CD4-positive, alpha-beta T cell (primary cell): Measurements from ENCODE around the gene HIPK1. TPM values are rescaled to one million over a fixed set of nuclear protein-coding genes. Genes with fewer than 3 reads are reported as not detected.

Experiments
- ATAC-seq: fragments of 200-7000 bp; cut with Tn5 transposase; one replicate; pipeline ENCODE4 v1.10.0; 2022; ENCODE audit warnings: mild to moderate bottlenecking; ENCODE audit not compliant: poor library complexity
- CTCF ChIA-PET: fragments of 350-600 bp; sonication (Branson Sonifier 250); formaldehyde crosslinking; loops from one replicate; lab custom pipeline; 2021; ENCODE audit warnings: antibody characterized with exemption, inconsistent platforms; lab: Charles Lee
- POLR2A ChIA-PET: fragments of 350-600 bp; sonication (Branson Sonifier 250); formaldehyde crosslinking; loops from one replicate; lab custom pipeline; 2021; ENCODE audit warnings: antibody characterized with exemption, inconsistent platforms; lab: Charles Lee
- DNase-seq, 14 experiments: peaks; one replicate each; pipeline ENCODE4 v3.0.0-alpha.2; 2013 to 2020; ENCODE audit warnings: mixed read lengths in 2 of 14
- H3K27ac ChIP-seq, 2 donors: one replicate each; pipeline versions ENCODE4 v1.5.1 to v1.7.0; 2013; ENCODE audit warnings: low read length in 2 of 2, low read depth in 1 of 2, mild to moderate bottlenecking in 1 of 2
- H3K27me3 ChIP-seq, 2 experiments: 1 replicate in 1 of 2; 2 replicates in 1 of 2; pipeline versions ENCODE4 v1.6.1 to v1.7.0; 2013; ENCODE audit warnings: low read length in 2 of 2, control low read depth in 1 of 2, mild to moderate bottlenecking in 1 of 2, moderate library complexity in 1 of 2; ENCODE audit not compliant: insufficient read depth in 2 of 2, control insufficient read depth in 1 of 2
- H3K36me3 ChIP-seq: one replicate; pipeline ENCODE4 v1.6.1; 2013; ENCODE audit warnings: low read length, control low read depth; ENCODE audit not compliant: insufficient read depth
- H3K4me1 ChIP-seq: one replicate; pipeline ENCODE4 v1.6.1; 2013; ENCODE audit warnings: low read length, control low read depth; ENCODE audit not compliant: insufficient read depth
- H3K4me3 ChIP-seq: one replicate; pipeline ENCODE4 v1.5.1; 2013; ENCODE audit warnings: mild to moderate bottlenecking, low read length, moderate library complexity
- H3K9me3 ChIP-seq, 2 experiments: 1 replicate in 1 of 2; 2 replicates in 1 of 2; pipeline versions ENCODE4 v1.6.1 to v1.7.0; 2013; ENCODE audit warnings: low read length in 2 of 2, mild to moderate bottlenecking in 2 of 2, control low read depth in 1 of 2, moderate library complexity in 1 of 2; ENCODE audit not compliant: control insufficient read depth in 1 of 2, insufficient read depth in 1 of 2
- H3K27ac Mint-ChIP-seq: one replicate; pipeline ENCODE4 v1.8.0; 2020; ENCODE audit warnings: mixed read lengths
- H3K27me3 Mint-ChIP-seq: one replicate; pipeline ENCODE4 v1.8.0; 2021; ENCODE audit warnings: mixed read lengths
- H3K36me3 Mint-ChIP-seq: one replicate; pipeline ENCODE4 v1.8.0; 2021; ENCODE audit warnings: low read depth, mixed read lengths
- H3K4me1 Mint-ChIP-seq: one replicate; pipeline ENCODE4 v1.8.0; 2021; ENCODE audit warnings: low read depth, mixed read lengths
- H3K4me3 Mint-ChIP-seq: one replicate; pipeline ENCODE4 v1.8.0; 2020; ENCODE audit warnings: mild to moderate bottlenecking, mixed read lengths
- H3K9me3 Mint-ChIP-seq: one replicate; pipeline ENCODE4 v1.8.0; 2020; ENCODE audit warnings: mixed read lengths
- intact Hi-C, 2 experiments: fragments of 100-400 bp; cut with DNase I in 1 of 2; cut with micrococcal nuclease in 1 of 2; formaldehyde crosslinking; loops; one replicate each; pipeline versions ENCODE4 v1.15.1 to v1.9.0; 2023 to 2025; cut with DNase I, micrococcal nuclease
- total RNA-seq, 174 experiments: library from RNA in 2 of 174; stranded (reverse) in 2 of 174; gene quantifications; one replicate each; pipeline ENCODE4 v1.2.3 and lab custom pipeline; 2021 to 2026
- TF ChIP-seq, protein P1 (sequence below): fragments of 200-600 bp; IDR thresholded peaks from one replicate; pipeline ENCODE4 v1.8.0; 2022; ENCODE audit warnings: antibody characterized with exemption, mild to moderate bottlenecking

Gene HIPK1
- total RNA-seq, 2 experiments from 2014 or later, result 245 to 251 TPM

DNA sequence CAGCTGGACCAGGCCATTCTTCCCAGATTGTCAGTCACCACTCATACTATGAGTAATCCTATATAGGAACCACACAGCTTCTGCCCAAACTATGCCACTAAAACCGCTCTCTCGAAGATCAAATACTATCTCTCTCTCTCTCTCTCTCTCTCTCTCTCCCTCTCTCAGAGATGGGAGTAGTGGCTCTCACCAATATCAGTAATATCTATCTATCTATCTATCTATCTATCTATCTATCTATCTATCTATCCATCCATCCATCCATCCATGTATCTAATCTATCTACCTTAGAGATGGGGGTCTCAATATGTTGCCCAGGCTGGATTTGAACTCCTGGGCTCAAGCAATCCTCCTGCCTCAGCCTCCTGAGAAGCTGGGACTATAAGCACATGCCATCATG, 4.7 kb upstream of the HIPK1 start:
- peaks cover 18% of the 10 kb centered on the region for H3K4me1 Mint-ChIP-seq
- no peaks in the 10 kb centered on the region for H3K9me3 ChIP-seq
- POLR2A ChIA-PET, result interaction anchor here (0.7 kb wide), 1 partner anchor 20 kb away, joined by 5 read pairs; the partner anchor contains the start of gene AP4B1
- TF ChIP-seq, protein P1, sequence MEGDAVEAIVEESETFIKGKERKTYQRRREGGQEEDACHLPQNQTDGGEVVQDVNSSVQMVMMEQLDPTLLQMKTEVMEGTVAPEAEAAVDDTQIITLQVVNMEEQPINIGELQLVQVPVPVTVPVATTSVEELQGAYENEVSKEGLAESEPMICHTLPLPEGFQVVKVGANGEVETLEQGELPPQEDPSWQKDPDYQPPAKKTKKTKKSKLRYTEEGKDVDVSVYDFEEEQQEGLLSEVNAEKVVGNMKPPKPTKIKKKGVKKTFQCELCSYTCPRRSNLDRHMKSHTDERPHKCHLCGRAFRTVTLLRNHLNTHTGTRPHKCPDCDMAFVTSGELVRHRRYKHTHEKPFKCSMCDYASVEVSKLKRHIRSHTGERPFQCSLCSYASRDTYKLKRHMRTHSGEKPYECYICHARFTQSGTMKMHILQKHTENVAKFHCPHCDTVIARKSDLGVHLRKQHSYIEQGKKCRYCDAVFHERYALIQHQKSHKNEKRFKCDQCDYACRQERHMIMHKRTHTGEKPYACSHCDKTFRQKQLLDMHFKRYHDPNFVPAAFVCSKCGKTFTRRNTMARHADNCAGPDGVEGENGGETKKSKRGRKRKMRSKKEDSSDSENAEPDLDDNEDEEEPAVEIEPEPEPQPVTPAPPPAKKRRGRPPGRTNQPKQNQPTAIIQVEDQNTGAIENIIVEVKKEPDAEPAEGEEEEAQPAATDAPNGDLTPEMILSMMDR, result no peak
- H3K36me3 ChIP-seq, result no peaks in the 10 kb centered on the region
- H3K27me3 Mint-ChIP-seq, result peaks cover 6% of the 10 kb centered on the region
- H3K27ac Mint-ChIP-seq, result no peak overlapping the region
- H3K4me3 Mint-ChIP-seq, result no peak overlapping the region
- no peak for ATAC-seq
- H3K27me3 ChIP-seq, result no peaks in the 10 kb centered on the region
- peaks cover 8% of the 10 kb centered on the region for H3K36me3 Mint-ChIP-seq
- peaks cover 10% of the 10 kb centered on the region for H3K4me1 ChIP-seq
- no peak overlapping the region for H3K27ac ChIP-seq
- H3K4me3 ChIP-seq, result no peak overlapping the region
- intact Hi-C loops, result no loop called here
- CTCF ChIA-PET, result no interaction called here
- DNase-seq, result no peak
- no peaks in the 10 kb centered on the region for H3K9me3 Mint-ChIP-seq

DNA sequence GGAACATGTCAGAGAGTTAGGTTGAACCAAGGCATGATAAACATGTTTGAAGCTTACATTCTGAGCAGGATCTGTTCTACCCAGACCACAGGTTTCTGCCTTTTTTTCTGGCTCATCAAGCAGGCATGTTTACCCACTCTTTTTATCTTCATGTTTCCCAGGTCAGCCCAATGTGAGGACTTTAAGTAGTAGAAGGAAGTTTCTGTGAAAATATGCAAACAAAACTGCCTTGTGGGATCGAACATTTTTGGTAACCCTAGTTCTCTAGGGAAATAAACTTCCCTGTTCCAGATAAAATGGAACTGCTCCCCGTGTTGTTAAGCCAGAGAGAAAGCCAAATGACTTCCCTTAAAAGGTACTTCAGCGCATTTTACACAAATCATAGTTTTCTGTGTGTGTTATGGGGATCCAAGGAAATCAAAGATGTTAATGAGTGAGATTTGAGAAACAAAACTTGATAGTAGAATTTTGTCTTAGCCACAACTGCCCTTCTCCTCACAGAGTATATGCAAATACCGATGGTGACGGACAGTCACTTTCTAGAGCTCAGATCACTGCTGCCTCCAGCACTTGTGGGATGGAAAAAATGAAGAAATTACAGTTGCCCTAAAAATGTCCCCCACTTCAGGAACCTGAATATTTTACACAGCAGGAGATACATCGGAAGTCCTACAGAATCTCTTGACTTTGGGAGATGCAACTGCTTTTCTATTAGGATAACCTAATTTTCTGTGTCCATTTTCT, 765 bp upstream of the HIPK1 start:
- H3K9me3 Mint-ChIP-seq, result no peaks in the 10 kb centered on the region
- H3K27ac Mint-ChIP-seq, result peak overlapping the region; percentile 100
- ATAC-seq (no peak), DNase-seq (no peak)
- Histone ChIP-seq H3K4me3 (peak overlapping the region; percentile 96), H3K27me3 (no peaks in the 10 kb centered on the region), H3K27ac (peak overlapping the region; percentile 95 to 98), H3K4me1 (peaks cover 28% of the 10 kb centered on the region), H3K9me3 (no peaks in the 10 kb centered on the region), H3K36me3 (no peaks in the 10 kb centered on the region)
- TF ChIP-seq, protein P1, result no peak
- intact Hi-C loops, result loop anchor here (5.0 kb wide), 2 partner anchors 34 to 116 kb away; partner anchors contain the start of gene RSBN1 (in 1 of the 2)
- CTCF ChIA-PET, result interaction anchor here (0.9 to 5.7 kb wide), 12 partner anchors 12 to 93 kb away, joined by 3 to 60 read pairs (median 10); partner anchors contain the start of genes AP4B1 and DCLRE1B
- peaks cover 50% of the 10 kb centered on the region for H3K4me1 Mint-ChIP-seq
- peak overlapping the region; percentile 98 for H3K4me3 Mint-ChIP-seq
- POLR2A ChIA-PET, result interaction anchor here (1.0 to 10.1 kb wide), 18 partner anchors 11 to 1309 kb away, joined by 3 to 256 read pairs (median 7); partner anchors contain the start of genes AP4B1, DCLRE1B, PHTF1 and RSBN1
- H3K36me3 Mint-ChIP-seq, result peaks cover 31% of the 10 kb centered on the region
- no peaks in the 10 kb centered on the region for H3K27me3 Mint-ChIP-seq

DNA sequence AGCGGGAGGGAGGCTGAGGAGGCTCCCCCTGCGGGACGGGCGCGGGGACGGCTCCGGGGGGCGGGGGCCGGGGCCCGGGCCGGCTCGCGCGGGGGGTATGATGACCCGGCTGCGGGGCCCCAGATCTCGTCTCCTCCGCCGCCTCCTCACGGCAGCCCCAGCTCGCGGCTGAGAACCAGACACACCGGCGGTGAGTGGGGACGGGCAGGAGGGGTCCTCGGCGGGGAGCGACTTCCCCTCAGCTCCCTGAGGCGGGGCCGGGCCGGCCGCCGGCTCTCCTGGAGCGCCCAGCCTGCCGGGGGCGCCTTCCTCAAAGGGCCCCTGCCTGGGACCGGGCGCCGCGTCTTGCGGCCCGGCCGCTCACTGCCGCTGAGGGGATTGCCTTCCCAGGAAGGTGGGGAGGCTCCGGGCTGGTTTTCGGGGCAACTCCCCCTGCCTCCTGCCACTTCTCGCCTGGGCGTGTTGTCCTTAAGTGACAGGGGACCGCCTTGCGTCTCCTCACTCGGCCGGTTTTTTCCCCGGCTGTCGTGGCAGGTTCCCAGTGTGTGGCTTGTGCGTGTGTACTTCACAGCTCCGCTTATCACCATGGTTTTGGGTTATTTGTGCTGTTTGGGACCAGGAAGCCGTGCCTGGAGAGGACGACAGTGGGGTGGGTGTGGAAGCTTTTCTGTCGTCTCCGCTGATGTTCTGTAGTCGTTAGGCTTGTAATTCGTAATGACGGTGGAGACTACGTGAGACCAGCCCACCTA, 800 bp downstream of the HIPK1 start:
- DNase-seq (peak; percentile 28 to 96 (median 60)), ATAC-seq (peak; percentile 47)
- Histone ChIP-seq H3K9me3 (no peaks in the 10 kb centered on the region), H3K4me1 (peaks cover 39% of the 10 kb centered on the region), H3K36me3 (no peaks in the 10 kb centered on the region), H3K4me3 (peak overlapping the region; percentile 96), H3K27me3 (no peaks in the 10 kb centered on the region), H3K27ac (peak overlapping the region; percentile 98)
- Mint-ChIP-seq H3K4me3 (peak overlapping the region; percentile 92), H3K9me3 (no peaks in the 10 kb centered on the region), H3K27me3 (no peaks in the 10 kb centered on the region), H3K36me3 (peaks cover 38% of the 10 kb centered on the region), H3K27ac (peak overlapping the region; percentile 100), H3K4me1 (peaks cover 61% of the 10 kb centered on the region)
- POLR2A ChIA-PET, result interaction anchor here (0.6 to 10.1 kb wide), 30 partner anchors 10 to 1312 kb away, joined by 3 to 256 read pairs (median 5); partner anchors contain the start of genes AP4B1, DCLRE1B, OLFML3 and PHTF1
- intact Hi-C loops, result loop anchor here (1.0 to 5.0 kb wide), 6 partner anchors 25 to 118 kb away; partner anchors contain the start of genes DCLRE1B (in 2 of the 2), PTPN22 (in 2 of the 2) and RSBN1 (in 2 of the 2)
- TF ChIP-seq, protein P1, result no peak
- CTCF ChIA-PET, result interaction anchor here (0.8 to 5.7 kb wide), 11 partner anchors 10 to 118 kb away, joined by 3 to 60 read pairs (median 13); partner anchors contain the start of genes AP4B1, DCLRE1B and RSBN1
